ENCODE results near the gene KRTAP10-1. TPM values are rescaled to one million over a fixed set of nuclear protein-coding genes. Genes with fewer than 3 reads are reported as not detected.
"Not testable (repeated sequence)": the region's sequence is repeated elsewhere in the genome, so short reads cannot be mapped to it uniquely, and the experiment has no call there.

KRTAP10-1 gene
- total RNA-seq (2014; rRNA removed; shearing (Covaris generic)) = not detected in 2 replicates

GRCh38 chr21:44539991-44540666 lies at the start of gene KRTAP10-1:
Gene KRTAP10-1 (minus strand): TSS chr21:44540195. CDS start chr21:44540150, 45 bp downstream.
- DNase-seq (ENCODE audit: low spot score) = no peak

- DNase-seq (ENCODE audit: low spot score) = no peak
Measured at GRCh38 chr21:44589094-44589493, 49.1 kb upstream of the KRTAP10-1 start.

- DNase-seq (ENCODE audit: low spot score) = no peak
Measured at GRCh38 chr21:44585892-44586291, 45.9 kb upstream of the KRTAP10-1 start.

- no peak for DNase-seq (ENCODE audit: low spot score)
Measured at GRCh38 chr21:44583800-44584147, 43.8 kb upstream of the KRTAP10-1 start.

GRCh38 chr21:44583089-44583799 lies 43.2 kb upstream of the KRTAP10-1 start:
- DNase-seq (ENCODE audit: low spot score) = no peak

GRCh38 chr21:44582055-44582454 lies 42.1 kb upstream of the KRTAP10-1 start:
- peak; percentile 7 for DNase-seq (ENCODE audit: low spot score)

- no peak for DNase-seq (ENCODE audit: low spot score)
Measured at GRCh38 chr21:44581158-44581557, 41.2 kb upstream of the KRTAP10-1 start.

- DNase-seq (ENCODE audit: low spot score) = not testable (repeated sequence)
Measured at GRCh38 chr21:44580231-44580821, 40.3 kb upstream of the KRTAP10-1 start, which contains the start of gene KRTAP10-5. Gene KRTAP10-5 (minus strand): TSS chr21:44580604. CDS start chr21:44580578, 26 bp downstream.

GRCh38 chr21:44579833-44580144 lies 39.8 kb upstream of the KRTAP10-1 start:
- no peak for DNase-seq (ENCODE audit: low spot score)

- DNase-seq (ENCODE audit: low spot score) = no peak
Measured at GRCh38 chr21:44579056-44579832, 39.2 kb upstream of the KRTAP10-1 start.

- DNase-seq (ENCODE audit: low spot score) = no peak
Measured at GRCh38 chr21:44578371-44579055, 38.5 kb upstream of the KRTAP10-1 start.

GRCh38 chr21:44576025-44576420 lies 36.0 kb upstream of the KRTAP10-1 start:
- DNase-seq (ENCODE audit: low spot score) = no peak

- no peak for DNase-seq (ENCODE audit: low spot score)
Measured at GRCh38 chr21:44575307-44576024, 35.5 kb upstream of the KRTAP10-1 start.

- DNase-seq (ENCODE audit: low spot score) = no peak
Measured at GRCh38 chr21:44574457-44575306, 34.7 kb upstream of the KRTAP10-1 start.

- not testable (repeated sequence) for DNase-seq (ENCODE audit: low spot score)
Measured at GRCh38 chr21:44573630-44574456, 33.8 kb upstream of the KRTAP10-1 start, which contains the start of gene KRTAP10-4. Gene KRTAP10-4 (plus strand): TSS chr21:44573729. CDS start chr21:44573759, 30 bp downstream.

GRCh38 chr21:44572959-44573583 lies 33.1 kb upstream of the KRTAP10-1 start:
- DNase-seq (ENCODE audit: low spot score) = peak; percentile 37

- no peak for DNase-seq (ENCODE audit: low spot score)
Measured at GRCh38 chr21:44571844-44572782, 32.1 kb upstream of the KRTAP10-1 start.
